ENCODE data around the gene OR5B17.
"Not testable (repeated sequence)": the region's sequence is repeated elsewhere in the genome, so short reads cannot be mapped to it uniquely, and the experiment has no call there.

Gene OR5B17

DNA sequence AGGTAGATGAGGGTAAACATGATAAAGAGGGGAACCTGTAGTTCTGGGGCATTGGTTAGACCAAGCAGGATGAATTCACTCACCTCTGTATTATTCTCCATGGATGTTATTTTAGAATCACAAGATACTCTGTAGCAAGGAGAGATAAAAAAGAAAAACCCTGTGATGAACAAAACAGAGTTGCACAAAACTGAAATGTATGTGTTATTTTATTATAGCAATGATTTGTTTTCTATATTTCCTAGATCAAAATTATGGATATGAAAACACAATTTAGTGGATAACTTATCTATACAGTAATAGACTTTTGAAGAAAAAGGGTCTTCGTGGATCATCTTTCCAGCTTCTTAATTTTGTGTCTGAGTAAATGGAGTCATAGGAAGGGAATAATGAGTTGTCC is at the start of gene OR5B17:
TSS of gene OR5B17 (minus strand) at position 101 of the 400 bp plus-strand sequence. CDS start at position 101, 0 bp downstream.
- DNase-seq, result no peak

DNA sequence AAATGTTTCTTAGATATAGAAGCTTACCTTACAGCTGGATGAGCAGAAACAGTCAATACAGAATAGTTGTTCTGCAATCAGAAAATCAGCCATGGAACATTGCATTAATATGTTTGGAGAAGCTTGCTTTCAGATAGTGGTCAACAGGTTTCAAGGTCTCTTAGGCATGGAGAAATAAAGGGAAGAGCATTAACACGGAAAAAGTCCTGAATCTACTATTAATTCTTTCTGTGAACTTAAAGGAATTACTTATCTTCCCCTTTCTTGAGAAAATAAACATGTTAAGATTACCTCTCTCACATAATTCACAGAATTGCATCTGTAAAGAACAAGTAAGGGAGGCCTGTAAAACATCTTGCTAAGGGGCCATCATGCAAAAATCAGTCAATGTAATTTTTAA is 47.9 kb upstream of the OR5B17 start, which contains the start of gene OR5B3:
TSS of gene OR5B3 (minus strand) at position 101 of the 400 bp plus-strand sequence. CDS start 3,465 bp downstream, outside the sequence.
- no peak for DNase-seq

DNA sequence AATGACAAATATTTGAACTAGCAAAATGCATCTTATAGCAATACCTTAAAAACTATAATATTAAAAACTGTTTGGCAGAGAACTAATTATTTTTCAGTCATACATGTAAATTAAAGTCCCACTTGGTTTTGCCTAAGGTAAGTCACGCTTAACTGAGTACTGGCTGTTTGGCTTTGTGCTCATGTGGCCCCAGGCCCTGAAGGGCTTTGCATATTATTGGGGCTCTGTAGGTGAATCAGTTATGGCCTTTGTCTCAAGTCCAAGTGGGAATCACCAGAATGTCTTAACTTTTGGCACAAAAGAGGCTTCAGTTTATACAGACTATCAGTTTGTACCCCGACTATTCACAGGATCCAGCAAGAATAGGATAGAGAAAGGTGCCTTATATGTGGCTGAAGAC is 40.8 kb upstream of the OR5B17 start:
- not testable (repeated sequence) for DNase-seq

DNA sequence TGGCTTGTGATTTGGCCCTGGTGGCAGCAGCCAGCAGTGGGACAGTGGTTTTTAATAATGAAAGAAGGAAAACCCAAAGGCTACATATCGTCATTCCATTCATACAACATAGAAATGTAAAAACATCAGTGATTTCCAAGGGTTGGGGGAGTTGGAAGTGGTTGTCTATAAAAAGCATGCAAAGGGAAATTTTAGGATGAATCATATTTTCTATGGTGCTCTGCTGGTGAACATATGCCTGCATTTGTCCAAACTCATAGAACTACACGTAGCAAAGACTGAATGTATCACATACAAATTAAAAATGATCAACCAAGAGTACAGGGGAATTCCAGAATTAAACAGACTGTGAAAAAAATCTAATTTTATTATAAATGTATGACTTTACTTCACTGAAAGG is 36.7 kb upstream of the OR5B17 start:
- DNase-seq, result no peak

DNA sequence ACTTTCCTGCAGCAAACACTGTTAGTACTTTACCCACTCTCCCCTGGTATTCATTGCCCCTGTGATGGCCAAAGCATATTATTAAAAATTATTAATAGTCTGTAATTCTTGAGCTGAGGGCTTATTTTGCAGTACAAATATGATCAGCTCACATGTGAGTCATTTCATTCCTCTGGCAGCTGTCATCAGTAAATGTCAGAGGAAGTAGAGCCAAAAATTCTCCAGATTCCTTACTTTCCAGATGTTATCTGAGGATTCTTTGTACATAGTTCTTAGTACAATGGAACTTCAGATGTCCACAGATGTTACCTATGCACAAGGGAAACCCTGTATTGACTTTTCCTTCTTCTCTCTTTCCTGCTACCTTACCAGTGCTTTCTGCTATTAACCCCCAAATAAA is 35.3 kb upstream of the OR5B17 start:
- no peak for DNase-seq

DNA sequence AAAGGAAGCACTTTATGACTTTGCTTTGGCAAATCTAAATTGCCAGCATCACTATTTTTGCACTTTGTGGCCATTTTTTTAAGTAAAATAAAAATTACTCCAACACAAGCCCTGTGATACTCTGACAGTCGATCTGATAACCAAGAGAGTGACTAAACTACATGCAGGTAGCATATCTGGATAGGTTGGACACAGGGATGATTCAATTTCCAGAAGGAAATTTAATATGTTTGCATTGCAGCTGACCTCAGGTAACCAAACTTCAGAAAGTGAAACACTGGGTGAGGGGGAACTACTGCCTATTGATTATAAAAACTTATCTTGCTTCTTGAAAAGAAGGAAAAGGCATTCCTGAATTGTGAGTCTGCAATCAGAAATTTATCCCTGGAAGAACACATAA is 33.9 kb upstream of the OR5B17 start:
- DNase-seq, result no peak

DNA sequence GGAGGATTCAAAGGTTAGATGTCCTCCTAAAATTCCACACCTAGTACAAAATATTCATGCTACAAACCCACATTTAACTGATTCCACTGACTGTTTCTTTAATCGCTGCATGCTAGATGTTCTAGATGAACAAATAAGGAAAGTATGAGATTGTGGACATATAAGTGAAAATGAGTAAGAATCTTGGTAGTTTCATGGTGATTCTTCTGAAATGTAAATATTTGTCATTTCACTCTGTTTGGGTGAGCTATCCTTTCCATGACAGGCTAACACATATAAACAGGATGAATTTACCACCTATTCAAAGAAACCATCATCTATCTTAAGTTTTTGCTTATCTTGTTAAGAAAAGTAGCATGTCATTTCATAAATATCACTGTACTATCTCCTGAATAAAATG is 33.0 kb upstream of the OR5B17 start:
- DNase-seq, result no peak

DNA sequence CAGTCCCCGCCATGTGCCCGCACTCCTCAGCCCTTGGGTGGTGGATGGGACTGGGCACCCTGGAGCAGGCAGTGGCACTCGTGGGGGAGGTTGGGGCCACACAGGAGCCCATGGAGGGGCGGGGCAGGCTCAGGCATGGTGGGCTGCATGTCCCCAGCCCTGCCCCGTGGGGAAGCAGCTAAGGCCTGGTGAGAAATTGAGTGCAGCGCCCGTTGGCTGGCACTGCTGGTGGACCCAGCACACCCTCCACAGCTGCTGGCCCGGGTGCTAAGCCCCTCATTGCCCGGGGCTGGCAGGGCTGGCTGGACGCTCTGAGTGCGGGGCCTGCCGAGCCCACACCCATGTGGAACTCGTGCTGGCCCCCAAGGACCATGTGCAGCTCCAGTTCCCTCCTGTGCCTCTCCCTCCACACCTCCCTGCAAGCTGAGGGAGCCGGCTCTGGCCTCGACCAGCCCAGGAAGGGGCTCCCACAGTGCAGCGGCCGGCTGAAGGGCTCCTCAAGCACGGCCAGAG is 31.7 kb upstream of the OR5B17 start:
- no peak for DNase-seq

DNA sequence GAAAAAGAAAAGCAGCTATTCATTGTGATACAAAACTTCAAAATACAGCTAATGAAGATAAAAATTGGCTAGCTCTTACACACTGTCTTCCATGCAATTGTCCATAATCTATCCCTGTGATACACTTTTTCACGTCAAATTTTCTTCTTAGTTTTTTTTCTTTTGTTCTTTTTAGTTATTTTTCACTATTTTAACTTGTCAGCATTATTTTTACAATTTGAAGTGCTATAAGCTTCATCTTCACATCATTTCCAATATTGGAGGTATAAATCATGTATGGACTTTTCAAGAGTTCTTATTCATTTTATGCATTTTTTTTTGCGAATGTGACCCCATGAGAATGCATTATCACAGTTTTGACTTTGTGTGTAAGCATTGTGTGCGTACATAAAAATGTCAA is 4.1 kb downstream of the OR5B17 start:
- DNase-seq, result no peak

DNA sequence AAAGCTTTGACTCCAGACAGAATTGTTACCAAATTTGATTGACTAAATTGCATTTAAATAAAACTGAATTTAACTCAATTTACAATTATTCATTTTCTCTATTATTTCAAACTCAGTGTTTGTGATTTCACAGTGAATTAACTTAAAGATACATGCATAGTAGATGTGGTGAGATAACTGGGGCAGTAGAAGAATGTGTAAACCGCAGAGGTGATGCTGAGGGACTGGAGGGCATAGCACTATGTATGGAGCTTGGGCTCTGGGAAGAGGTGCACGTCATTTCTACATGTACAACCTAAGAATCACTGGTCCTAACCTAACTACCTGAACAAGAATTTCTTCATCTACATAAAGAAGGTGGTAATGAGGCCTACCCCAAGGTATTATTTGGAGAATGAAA is 13.7 kb downstream of the OR5B17 start:
- no peak for DNase-seq

DNA sequence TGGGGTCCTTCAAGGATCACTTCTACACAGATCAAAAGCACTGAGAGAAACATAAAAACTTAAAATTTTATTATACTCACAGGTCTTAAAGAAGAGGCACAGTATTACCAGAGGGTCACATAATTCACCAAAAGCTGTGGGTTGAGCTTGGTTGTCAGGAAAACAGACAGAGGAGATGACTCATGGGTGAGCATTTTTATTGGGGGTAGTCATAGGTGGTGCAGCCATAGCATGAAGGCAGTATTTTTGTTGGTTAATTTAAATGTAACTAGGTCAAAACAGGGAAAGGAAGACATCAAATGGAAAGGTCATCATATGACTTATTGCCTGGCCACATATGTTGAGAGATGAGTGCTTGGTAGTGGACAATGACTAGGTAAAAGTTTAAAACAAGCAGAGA is 24.2 kb downstream of the OR5B17 start:
- DNase-seq, result no peak

DNA sequence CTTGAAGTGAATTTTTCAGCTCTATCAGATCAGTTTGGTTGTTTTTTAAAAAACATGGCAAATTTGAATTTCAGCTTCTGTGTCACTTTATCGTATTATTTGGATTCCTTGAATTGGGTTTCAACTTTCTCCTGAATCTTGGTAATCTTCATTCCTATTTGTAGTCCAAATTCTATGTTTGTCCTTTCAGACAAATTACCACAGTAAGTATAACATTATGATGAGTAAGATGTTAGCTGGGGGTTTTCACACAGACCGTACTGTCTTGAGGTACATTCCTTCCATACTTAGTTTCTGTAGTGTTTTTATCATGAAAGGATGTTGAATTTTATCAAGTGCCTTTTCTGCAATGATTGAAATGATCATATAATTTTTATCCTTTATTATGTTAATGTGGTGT is 28.0 kb downstream of the OR5B17 start:
- DNase-seq, result no peak

DNA sequence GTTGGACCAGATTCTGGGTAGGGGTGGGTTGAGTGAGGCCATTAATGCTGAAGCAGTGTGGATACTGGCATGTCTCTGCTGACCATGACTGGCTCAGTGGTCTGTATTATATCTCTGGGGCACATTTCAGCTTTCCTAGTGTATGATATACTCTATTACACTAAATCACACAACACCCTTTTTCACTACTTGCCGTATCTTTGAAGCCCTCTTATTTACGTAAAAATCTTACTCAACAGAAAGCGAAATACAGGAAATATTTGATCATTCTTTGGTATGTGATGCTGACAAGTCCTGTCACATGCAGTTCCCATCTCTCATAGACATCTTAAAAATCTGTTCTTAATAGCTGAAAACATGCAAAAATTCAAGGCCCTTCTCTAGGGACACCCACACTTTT is 40.3 kb downstream of the OR5B17 start:
- DNase-seq, result no peak

DNA sequence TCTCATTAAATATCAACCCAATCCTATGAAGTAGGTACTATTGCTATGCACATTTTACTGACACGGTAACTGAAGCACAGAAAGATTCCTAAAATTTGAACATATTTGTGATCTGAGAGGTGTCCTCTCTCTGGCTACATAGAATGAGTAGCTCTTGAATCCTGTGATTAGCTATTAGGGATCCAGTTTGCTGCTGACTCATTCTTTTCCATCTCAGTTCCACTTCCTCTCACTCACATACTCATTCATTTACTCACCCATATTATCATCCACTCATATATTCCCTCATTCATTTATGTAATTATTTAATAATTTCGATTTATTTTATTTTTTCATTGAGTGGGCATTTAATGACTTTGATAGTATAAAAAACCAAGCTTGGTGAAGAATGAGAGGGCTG is 42.7 kb downstream of the OR5B17 start:
- DNase-seq, result no peak
